ENCODE measurements around the gene RAB5IF. TPM values are rescaled to one million over a fixed set of nuclear protein-coding genes. Genes with fewer than 3 reads are reported as not detected.
A peak's percentile ranks its signal among the peaks of the same experiment; 100 is the strongest.

The RAB5IF gene
- total and polyA plus RNA-seq, 9 of the 15 experiments (the other 6 are each of a cell fraction or from before 2014, with no cell fraction given): 26.5 to 198 (median 134) TPM

DNA sequence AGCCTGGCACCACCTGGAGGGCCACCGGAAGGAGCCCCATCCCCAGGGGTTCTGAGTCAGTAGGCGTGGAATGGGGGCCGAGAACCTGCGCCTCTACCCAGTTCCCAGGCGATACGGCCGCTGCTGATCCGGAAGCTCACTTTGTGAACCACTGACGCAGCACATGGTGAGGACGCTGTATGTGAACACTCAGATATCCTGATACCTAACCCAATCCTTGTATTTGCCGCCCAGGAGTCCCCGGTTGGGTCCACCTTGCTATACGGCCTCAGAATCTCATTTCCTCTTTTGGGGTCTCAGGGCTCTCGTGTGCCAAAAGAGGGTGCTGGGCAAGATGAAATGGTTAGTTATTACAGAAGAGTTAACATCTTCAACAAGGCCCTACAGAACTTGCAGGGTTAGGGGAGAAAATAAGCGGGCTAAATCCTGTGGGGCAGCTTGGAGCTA is 604 bp upstream of the RAB5IF start (continued):
- TF ChIP-seq, protein P1, sequence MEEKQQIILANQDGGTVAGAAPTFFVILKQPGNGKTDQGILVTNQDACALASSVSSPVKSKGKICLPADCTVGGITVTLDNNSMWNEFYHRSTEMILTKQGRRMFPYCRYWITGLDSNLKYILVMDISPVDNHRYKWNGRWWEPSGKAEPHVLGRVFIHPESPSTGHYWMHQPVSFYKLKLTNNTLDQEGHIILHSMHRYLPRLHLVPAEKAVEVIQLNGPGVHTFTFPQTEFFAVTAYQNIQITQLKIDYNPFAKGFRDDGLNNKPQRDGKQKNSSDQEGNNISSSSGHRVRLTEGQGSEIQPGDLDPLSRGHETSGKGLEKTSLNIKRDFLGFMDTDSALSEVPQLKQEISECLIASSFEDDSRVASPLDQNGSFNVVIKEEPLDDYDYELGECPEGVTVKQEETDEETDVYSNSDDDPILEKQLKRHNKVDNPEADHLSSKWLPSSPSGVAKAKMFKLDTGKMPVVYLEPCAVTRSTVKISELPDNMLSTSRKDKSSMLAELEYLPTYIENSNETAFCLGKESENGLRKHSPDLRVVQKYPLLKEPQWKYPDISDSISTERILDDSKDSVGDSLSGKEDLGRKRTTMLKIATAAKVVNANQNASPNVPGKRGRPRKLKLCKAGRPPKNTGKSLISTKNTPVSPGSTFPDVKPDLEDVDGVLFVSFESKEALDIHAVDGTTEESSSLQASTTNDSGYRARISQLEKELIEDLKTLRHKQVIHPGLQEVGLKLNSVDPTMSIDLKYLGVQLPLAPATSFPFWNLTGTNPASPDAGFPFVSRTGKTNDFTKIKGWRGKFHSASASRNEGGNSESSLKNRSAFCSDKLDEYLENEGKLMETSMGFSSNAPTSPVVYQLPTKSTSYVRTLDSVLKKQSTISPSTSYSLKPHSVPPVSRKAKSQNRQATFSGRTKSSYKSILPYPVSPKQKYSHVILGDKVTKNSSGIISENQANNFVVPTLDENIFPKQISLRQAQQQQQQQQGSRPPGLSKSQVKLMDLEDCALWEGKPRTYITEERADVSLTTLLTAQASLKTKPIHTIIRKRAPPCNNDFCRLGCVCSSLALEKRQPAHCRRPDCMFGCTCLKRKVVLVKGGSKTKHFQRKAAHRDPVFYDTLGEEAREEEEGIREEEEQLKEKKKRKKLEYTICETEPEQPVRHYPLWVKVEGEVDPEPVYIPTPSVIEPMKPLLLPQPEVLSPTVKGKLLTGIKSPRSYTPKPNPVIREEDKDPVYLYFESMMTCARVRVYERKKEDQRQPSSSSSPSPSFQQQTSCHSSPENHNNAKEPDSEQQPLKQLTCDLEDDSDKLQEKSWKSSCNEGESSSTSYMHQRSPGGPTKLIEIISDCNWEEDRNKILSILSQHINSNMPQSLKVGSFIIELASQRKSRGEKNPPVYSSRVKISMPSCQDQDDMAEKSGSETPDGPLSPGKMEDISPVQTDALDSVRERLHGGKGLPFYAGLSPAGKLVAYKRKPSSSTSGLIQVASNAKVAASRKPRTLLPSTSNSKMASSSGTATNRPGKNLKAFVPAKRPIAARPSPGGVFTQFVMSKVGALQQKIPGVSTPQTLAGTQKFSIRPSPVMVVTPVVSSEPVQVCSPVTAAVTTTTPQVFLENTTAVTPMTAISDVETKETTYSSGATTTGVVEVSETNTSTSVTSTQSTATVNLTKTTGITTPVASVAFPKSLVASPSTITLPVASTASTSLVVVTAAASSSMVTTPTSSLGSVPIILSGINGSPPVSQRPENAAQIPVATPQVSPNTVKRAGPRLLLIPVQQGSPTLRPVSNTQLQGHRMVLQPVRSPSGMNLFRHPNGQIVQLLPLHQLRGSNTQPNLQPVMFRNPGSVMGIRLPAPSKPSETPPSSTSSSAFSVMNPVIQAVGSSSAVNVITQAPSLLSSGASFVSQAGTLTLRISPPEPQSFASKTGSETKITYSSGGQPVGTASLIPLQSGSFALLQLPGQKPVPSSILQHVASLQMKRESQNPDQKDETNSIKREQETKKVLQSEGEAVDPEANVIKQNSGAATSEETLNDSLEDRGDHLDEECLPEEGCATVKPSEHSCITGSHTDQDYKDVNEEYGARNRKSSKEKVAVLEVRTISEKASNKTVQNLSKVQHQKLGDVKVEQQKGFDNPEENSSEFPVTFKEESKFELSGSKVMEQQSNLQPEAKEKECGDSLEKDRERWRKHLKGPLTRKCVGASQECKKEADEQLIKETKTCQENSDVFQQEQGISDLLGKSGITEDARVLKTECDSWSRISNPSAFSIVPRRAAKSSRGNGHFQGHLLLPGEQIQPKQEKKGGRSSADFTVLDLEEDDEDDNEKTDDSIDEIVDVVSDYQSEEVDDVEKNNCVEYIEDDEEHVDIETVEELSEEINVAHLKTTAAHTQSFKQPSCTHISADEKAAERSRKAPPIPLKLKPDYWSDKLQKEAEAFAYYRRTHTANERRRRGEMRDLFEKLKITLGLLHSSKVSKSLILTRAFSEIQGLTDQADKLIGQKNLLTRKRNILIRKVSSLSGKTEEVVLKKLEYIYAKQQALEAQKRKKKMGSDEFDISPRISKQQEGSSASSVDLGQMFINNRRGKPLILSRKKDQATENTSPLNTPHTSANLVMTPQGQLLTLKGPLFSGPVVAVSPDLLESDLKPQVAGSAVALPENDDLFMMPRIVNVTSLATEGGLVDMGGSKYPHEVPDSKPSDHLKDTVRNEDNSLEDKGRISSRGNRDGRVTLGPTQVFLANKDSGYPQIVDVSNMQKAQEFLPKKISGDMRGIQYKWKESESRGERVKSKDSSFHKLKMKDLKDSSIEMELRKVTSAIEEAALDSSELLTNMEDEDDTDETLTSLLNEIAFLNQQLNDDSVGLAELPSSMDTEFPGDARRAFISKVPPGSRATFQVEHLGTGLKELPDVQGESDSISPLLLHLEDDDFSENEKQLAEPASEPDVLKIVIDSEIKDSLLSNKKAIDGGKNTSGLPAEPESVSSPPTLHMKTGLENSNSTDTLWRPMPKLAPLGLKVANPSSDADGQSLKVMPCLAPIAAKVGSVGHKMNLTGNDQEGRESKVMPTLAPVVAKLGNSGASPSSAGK (IDR thresholded peaks at IDR 0.05): peak; percentile 82; the same call in 1 of the 2 replicates
- TF ChIP-seq MECOM (CRISPR knock-in tag; IDR thresholded peaks at IDR 0.05): no peak
- TF ChIP-seq ZBTB1 (CRISPR knock-in tag; IDR thresholded peaks at IDR 0.05; ENCODE audit: borderline replicate concordance, low read depth): no peak
- no peak for TF ChIP-seq STAT5B (CRISPR knock-in tag; IDR thresholded peaks at IDR 0.05)
- 0 out of 2 replicates have a peak, but pooled peaks have one; percentile 20 for TF ChIP-seq KAT7 (CRISPR knock-in tag; IDR thresholded peaks at IDR 0.05; ENCODE audit: borderline replicate concordance)
- TF ChIP-seq CBFB (CRISPR knock-in tag; IDR thresholded peaks at IDR 0.05): peak; percentile 61; the same call in 1 of the 2 replicates
- no peak for TF ChIP-seq ZNF253 (CRISPR knock-in tag; conservative IDR thresholded peaks at IDR 0.05)
- no peak for TF ChIP-seq TCF7L2 (IDR thresholded peaks at IDR 0.05; ENCODE audit: low read depth, low read length)
- TF ChIP-seq NCOR1 (IDR thresholded peaks at IDR 0.05): no peak
- TF ChIP-seq SPI1 (IDR thresholded peaks at IDR 0.05; ENCODE audit: borderline replicate concordance, low read depth, low read length): 0 out of 2 replicates have a peak, but pooled peaks have one; percentile 10
- TF ChIP-seq ZNF778 (CRISPR knock-in tag; IDR thresholded peaks at IDR 0.05): no peak
- TF ChIP-seq, protein P2, sequence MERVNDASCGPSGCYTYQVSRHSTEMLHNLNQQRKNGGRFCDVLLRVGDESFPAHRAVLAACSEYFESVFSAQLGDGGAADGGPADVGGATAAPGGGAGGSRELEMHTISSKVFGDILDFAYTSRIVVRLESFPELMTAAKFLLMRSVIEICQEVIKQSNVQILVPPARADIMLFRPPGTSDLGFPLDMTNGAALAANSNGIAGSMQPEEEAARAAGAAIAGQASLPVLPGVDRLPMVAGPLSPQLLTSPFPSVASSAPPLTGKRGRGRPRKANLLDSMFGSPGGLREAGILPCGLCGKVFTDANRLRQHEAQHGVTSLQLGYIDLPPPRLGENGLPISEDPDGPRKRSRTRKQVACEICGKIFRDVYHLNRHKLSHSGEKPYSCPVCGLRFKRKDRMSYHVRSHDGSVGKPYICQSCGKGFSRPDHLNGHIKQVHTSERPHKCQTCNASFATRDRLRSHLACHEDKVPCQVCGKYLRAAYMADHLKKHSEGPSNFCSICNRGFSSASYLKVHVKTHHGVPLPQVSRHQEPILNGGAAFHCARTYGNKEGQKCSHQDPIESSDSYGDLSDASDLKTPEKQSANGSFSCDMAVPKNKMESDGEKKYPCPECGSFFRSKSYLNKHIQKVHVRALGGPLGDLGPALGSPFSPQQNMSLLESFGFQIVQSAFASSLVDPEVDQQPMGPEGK (CRISPR knock-in tag; IDR thresholded peaks at IDR 0.05; ENCODE audit: borderline replicate concordance): no peak
- TF ChIP-seq ZNF696 (CRISPR knock-in tag; conservative IDR thresholded peaks at IDR 0.05): no peak
- TF ChIP-seq IRF2 (CRISPR knock-in tag; IDR thresholded peaks at IDR 0.05): no peak
- TF ChIP-seq, protein P3, sequence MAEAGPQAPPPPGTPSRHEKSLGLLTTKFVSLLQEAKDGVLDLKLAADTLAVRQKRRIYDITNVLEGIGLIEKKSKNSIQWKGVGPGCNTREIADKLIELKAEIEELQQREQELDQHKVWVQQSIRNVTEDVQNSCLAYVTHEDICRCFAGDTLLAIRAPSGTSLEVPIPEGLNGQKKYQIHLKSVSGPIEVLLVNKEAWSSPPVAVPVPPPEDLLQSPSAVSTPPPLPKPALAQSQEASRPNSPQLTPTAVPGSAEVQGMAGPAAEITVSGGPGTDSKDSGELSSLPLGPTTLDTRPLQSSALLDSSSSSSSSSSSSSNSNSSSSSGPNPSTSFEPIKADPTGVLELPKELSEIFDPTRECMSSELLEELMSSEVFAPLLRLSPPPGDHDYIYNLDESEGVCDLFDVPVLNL (CRISPR knock-in tag; IDR thresholded peaks at IDR 0.05; ENCODE audit: low read depth): no peak

Data from K562 (cell line).